B cell (primary cell): Measurements from ENCODE around the gene ANXA1. TPM values are rescaled to one million over a fixed set of nuclear protein-coding genes. Genes with fewer than 3 reads are reported as not detected.

ENCODE experiments used
- ATAC-seq: fragments of 200-7000 bp; cut with Tn5 transposase; one replicate; pipeline ENCODE4 v1.10.0; 2021; ENCODE audit warnings: low read depth, mild to moderate bottlenecking, moderate number of reproducible peaks, moderate library complexity
- CTCF ChIA-PET: fragments of 350-600 bp; sonication (Branson Sonifier 250); formaldehyde crosslinking; loops from one replicate; lab custom pipeline; 2021; ENCODE audit warnings: antibody characterized with exemption, inconsistent platforms; lab: Charles Lee
- POLR2A ChIA-PET: fragments of 350-600 bp; sonication (Branson Sonifier 250); formaldehyde crosslinking; loops from one replicate; lab custom pipeline; 2021; ENCODE audit warnings: antibody characterized with exemption; lab: Charles Lee
- DNase-seq: peaks from one replicate; pipeline ENCODE4 v3.0.0; 2013
- H2AFZ ChIP-seq: 2 replicates; pipeline ENCODE4 v1.6.1; 2012; ENCODE audit warnings: mild to moderate bottlenecking, low read depth, low read length; ENCODE audit not compliant: insufficient read depth, poor library complexity, severe bottlenecking
- H3K27ac ChIP-seq, 2 donors: 1 replicate in 1 of 2; 2 replicates in 1 of 2; pipeline ENCODE4 v1.5.1; 2012 to 2013; ENCODE audit warnings: low read length in 2 of 2, mild to moderate bottlenecking in 2 of 2, moderate library complexity in 1 of 2
- H3K27me3 ChIP-seq, 4 experiments: fragments of 200-600 bp in 1 of 4; sonication (generic) in 1 of 4; replicated peaks in 1 of 4; 1 replicate in 2 of 4; 2 replicates in 2 of 4; pipeline versions ENCODE4 v1.6.1 to v1.7.0; 2013 to 2016; ENCODE audit warnings: low read length in 3 of 4, mild to moderate bottlenecking in 2 of 4, mixed read lengths in 1 of 4, moderate library complexity in 1 of 4; ENCODE audit not compliant: insufficient read depth in 4 of 4, control insufficient read depth in 3 of 4; ENCODE audit errors: control extremely low read depth in 1 of 4
- H3K36me3 ChIP-seq, 2 experiments: replicated peaks in 1 of 2; 1 replicate in 1 of 2; 2 replicates in 1 of 2; pipeline versions ENCODE4 v1.6.1 to v1.7.1; 2013; ENCODE audit warnings: low read length in 1 of 2; ENCODE audit not compliant: insufficient read depth in 2 of 2, control insufficient read depth in 1 of 2; ENCODE audit errors: control extremely low read depth in 1 of 2, extremely low read depth in 1 of 2
- H3K4me1 ChIP-seq, 2 donors: fragments of 200-600 bp in 1 of 2; sonication (generic) in 1 of 2; 1 replicate in 1 of 2; 2 replicates in 1 of 2; pipeline versions ENCODE4 v1.5.1 to v1.6.1; 2013 to 2017; ENCODE audit warnings: low read length in 2 of 2; ENCODE audit not compliant: control insufficient read depth in 2 of 2, insufficient read depth in 2 of 2
- H3K4me2 ChIP-seq: replicated peaks from 2 replicates; pipeline ENCODE3; 2012; ENCODE audit warnings: mild to moderate bottlenecking, low read depth, low read length; ENCODE audit not compliant: poor library complexity, severe bottlenecking
- H3K4me3 ChIP-seq, 5 experiments: fragments of 200-600 bp in 1 of 5; sonication (generic) in 1 of 5; 1 replicate in 3 of 5; 2 replicates in 2 of 5; pipeline versions ENCODE4 v1.5.1 to v1.7.0; 2011 to 2016; ENCODE audit warnings: low read length in 4 of 5, mild to moderate bottlenecking in 4 of 5, low read depth in 2 of 5, control low read depth in 1 of 5, moderate library complexity in 1 of 5; ENCODE audit not compliant: insufficient read depth in 1 of 5; ENCODE audit errors: control extremely low read depth in 1 of 5, extremely low read depth in 1 of 5
- H3K79me2 ChIP-seq: fragments of 200-600 bp; sonication (generic); one replicate; pipeline ENCODE4 v1.6.0; 2016; ENCODE audit warnings: low read length; ENCODE audit not compliant: control insufficient read depth, insufficient read depth
- H3K9ac ChIP-seq: fragments of 200-600 bp; sonication (generic); 2 replicates; pipeline ENCODE4 v1.6.1; 2017; ENCODE audit warnings: mild to moderate bottlenecking, low read length, moderate library complexity
- H3K9me3 ChIP-seq, 3 donors: one replicate each; pipeline versions ENCODE4 v1.6.1 to v1.7.1; 2013; ENCODE audit warnings: low read length in 2 of 3; ENCODE audit not compliant: control insufficient read depth in 2 of 3, insufficient read depth in 1 of 3; ENCODE audit errors: control extremely low read depth in 1 of 3
- H4K20me1 ChIP-seq: 2 replicates; pipeline ENCODE4 v1.6.0; 2012; ENCODE audit warnings: mild to moderate bottlenecking, low read length; ENCODE audit not compliant: insufficient read depth, control insufficient read depth, poor library complexity, severe bottlenecking
- H3K27ac Mint-ChIP-seq: one replicate; pipeline ENCODE4 v1.8.0; 2021; ENCODE audit warnings: mixed read lengths
- H3K27me3 Mint-ChIP-seq: one replicate; pipeline ENCODE4 v1.8.0; 2021; ENCODE audit warnings: mixed read lengths
- H3K4me1 Mint-ChIP-seq: one replicate; pipeline ENCODE4 v1.8.0; 2021; ENCODE audit warnings: mixed read lengths
- H3K4me3 Mint-ChIP-seq: one replicate; pipeline ENCODE4 v1.8.0; 2021; ENCODE audit warnings: mixed read lengths
- H3K9me3 Mint-ChIP-seq: one replicate; pipeline ENCODE4 v1.8.0; 2022; ENCODE audit warnings: mixed read lengths; ENCODE audit not compliant: insufficient read depth
- CTCF ChIP-seq: fragments of 200-600 bp; IDR thresholded peaks from one replicate; pipeline ENCODE4 v1.8.0; 2022; ENCODE audit warnings: antibody characterized with exemption, mild to moderate bottlenecking
- EZH2 ChIP-seq: IDR thresholded peaks from 2 replicates; pipeline ENCODE4 v1.6.1; 2012; ENCODE audit warnings: borderline replicate concordance, low read depth, mild to moderate bottlenecking, moderate library complexity, low read length; ENCODE audit not compliant: insufficient read depth, poor library complexity, severe bottlenecking
- WGBS: methylation state at CpG from one replicate; pipeline ENCODE4 v1.1.5; 2013; ENCODE audit warnings: missing lambda C conversion rate; ENCODE audit not compliant: insufficient coverage; 5-methylcytosine and 5-hydroxymethylcytosine counted together
- intact Hi-C: fragments of 100-400 bp; cut with micrococcal nuclease; formaldehyde crosslinking; loops from one replicate; pipeline ENCODE4 v1.10.0; 2022
- polyA plus RNA-seq: library from polyadenylated mRNA; depleted of rRNA; stranded (reverse); fragments of >200 nt; gene quantifications from 2 replicates; pipeline ENCODE4 v1.2.3, GENCODE V29; 2012
- total RNA-seq, 2 donors: library from RNA; stranded (reverse); fragments of 120-200 nt in 1 of 2; gene quantifications; 1 replicate in 1 of 2; 2 replicates in 1 of 2; pipeline versions ENCODE4 v1.2.3 to v1.2.4, GENCODE V29; 2013 to 2022

The ANXA1 gene
- total and polyA plus RNA-seq, 2 donors (not counting 1 experiment from before 2014, with no cell fraction given), result 0.99 to 15.4 TPM

GRCh38 chr9:73178044-73178443 is 26.4 kb downstream of the ANXA1 start:
- intact Hi-C loops, result no loop called here
- no peaks in the 10 kb centered on the region for H3K4me1 ChIP-seq
- ATAC-seq, result no peak
- no peaks in the 10 kb centered on the region for H3K79me2 ChIP-seq
- H2AFZ ChIP-seq, result no peak overlapping the region
- peaks cover 10% of the 10 kb centered on the region for H3K27me3 Mint-ChIP-seq
- H3K4me1 Mint-ChIP-seq, result no peaks in the 10 kb centered on the region
- WGBS, result 86% methylated on average over 2 of the region's 2 CpGs
- H3K36me3 ChIP-seq, result no peaks in the 10 kb centered on the region
- no peak overlapping the region for H3K27ac ChIP-seq
- no peak overlapping the region for H3K4me3 ChIP-seq
- no peak overlapping the region for H3K9ac ChIP-seq
- DNase-seq, result no peak
- H3K27ac Mint-ChIP-seq, result no peak overlapping the region
- ChIA-PET CTCF (interaction anchor here (7.7 kb wide), 1 partner anchor 69 kb away, joined by 65 read pairs; no protein-coding TSS in a partner anchor), POLR2A (no interaction called here)
- no peak for TF ChIP-seq CTCF
- no peak for TF ChIP-seq EZH2
- H4K20me1 ChIP-seq, result no peaks in the 10 kb centered on the region
- no peak overlapping the region for H3K4me3 Mint-ChIP-seq
- H3K27me3 ChIP-seq, result no peaks in the 10 kb centered on the region
- H3K4me2 ChIP-seq, result no peak overlapping the region
- no peaks in the 10 kb centered on the region for H3K9me3 Mint-ChIP-seq
- H3K9me3 ChIP-seq, result no peaks in the 10 kb centered on the region

GRCh38 chr9:73179589-73179988 is 27.9 kb downstream of the ANXA1 start:
- no peak overlapping the region for H3K9ac ChIP-seq
- intact Hi-C loops, result no loop called here
- POLR2A ChIA-PET, result no interaction called here

More at GRCh38 chr9:73179589-73179988, 27.9 kb downstream of the ANXA1 start:
- Histone ChIP-seq H3K36me3 (no peaks in the 10 kb centered on the region), H3K27ac (no peak overlapping the region), H3K79me2 (no peaks in the 10 kb centered on the region), H3K9me3 (no peaks in the 10 kb centered on the region), H4K20me1 (no peaks in the 10 kb centered on the region), H3K27me3 (peaks cover 0 to 3% (median under 1%) of the 10 kb centered on the region in 4 experiments), H3K4me3 (no peak overlapping the region), H3K4me2 (no peak overlapping the region), H3K4me1 (no peaks in the 10 kb centered on the region), H2AFZ (no peak overlapping the region)
- no peaks in the 10 kb centered on the region for H3K9me3 Mint-ChIP-seq
- 60% methylated on average over 1 of the region's 3 CpGs for WGBS
- ATAC-seq, result no peak
- H3K27ac Mint-ChIP-seq, result no peak overlapping the region
- no peak for DNase-seq
- peaks cover 10% of the 10 kb centered on the region for H3K27me3 Mint-ChIP-seq
- H3K4me1 Mint-ChIP-seq, result no peaks in the 10 kb centered on the region
- no peak overlapping the region for H3K4me3 Mint-ChIP-seq
- TF ChIP-seq CTCF, result no peak
- no peak for TF ChIP-seq EZH2
- CTCF ChIA-PET, result interaction anchor here (7.7 kb wide), 1 partner anchor 71 kb away, joined by 65 read pairs; no protein-coding TSS in a partner anchor
